ENCODE measurements around the gene SGPP1.

GRCh38 chr14:63647696-63648410 is 80.0 kb downstream of the SGPP1 start:
- no peak for TF ChIP-seq CTCF (IDR thresholded peaks at IDR 0.05)
- no peak for TF ChIP-seq POLR2A (IDR thresholded peaks at IDR 0.05)

All from right lobe of liver (tissue), 4 donors.